IPS-15b (cell line): ENCODE data around the gene NPDC1.

Experiments
- H3K27me3 ChIP-seq: one replicate; pipeline ENCODE4 v1.6.1; 2013; ENCODE audit warnings: low read length; ENCODE audit not compliant: control insufficient read depth, insufficient read depth
- H3K36me3 ChIP-seq: one replicate; pipeline ENCODE4 v1.6.1; 2013; ENCODE audit warnings: low read length; ENCODE audit not compliant: control insufficient read depth, insufficient read depth
- H3K4me1 ChIP-seq: one replicate; pipeline ENCODE4 v1.6.1; 2013; ENCODE audit warnings: mild to moderate bottlenecking, low read length; ENCODE audit not compliant: control insufficient read depth, insufficient read depth
- H3K4me3 ChIP-seq: one replicate; pipeline ENCODE4 v1.5.1; 2013; ENCODE audit warnings: low read depth, low read length
- H3K9ac ChIP-seq: one replicate; pipeline ENCODE4 v1.6.1; 2013; ENCODE audit warnings: low read depth, mild to moderate bottlenecking, low read length
- H3K9me3 ChIP-seq: one replicate; pipeline ENCODE4 v1.6.1; 2013; ENCODE audit warnings: mild to moderate bottlenecking, low read length; ENCODE audit not compliant: control insufficient read depth, insufficient read depth

The NPDC1 gene

GRCh38 chr9:137042751-137043727, 2.9 kb downstream of the NPDC1 start:
- Histone ChIP-seq H3K9ac (no peak overlapping the region), H3K36me3 (peaks cover 3% of the 10 kb centered on the region), H3K4me3 (no peak overlapping the region), H3K4me1 (no peaks in the 10 kb centered on the region), H3K9me3 (no peaks in the 10 kb centered on the region), H3K27me3 (peaks cover 20% of the 10 kb centered on the region)

- no peak overlapping the region for H3K4me3 ChIP-seq
- peaks cover 10% of the 10 kb centered on the region for H3K27me3 ChIP-seq
- H3K9ac ChIP-seq: no peak overlapping the region
- peaks cover 6% of the 10 kb centered on the region for H3K36me3 ChIP-seq
- no peaks in the 10 kb centered on the region for H3K4me1 ChIP-seq
- H3K9me3 ChIP-seq: no peaks in the 10 kb centered on the region
Observed at GRCh38 chr9:137041124-137041523, 4.9 kb downstream of the NPDC1 start.

- Histone ChIP-seq H3K9me3 (no peaks in the 10 kb centered on the region), H3K36me3 (peaks cover 6% of the 10 kb centered on the region), H3K27me3 (peaks cover 10% of the 10 kb centered on the region), H3K4me3 (no peak overlapping the region), H3K9ac (no peak overlapping the region), H3K4me1 (no peaks in the 10 kb centered on the region)
Observed at GRCh38 chr9:137040568-137040967, 5.4 kb downstream of the NPDC1 start.

DNA sequence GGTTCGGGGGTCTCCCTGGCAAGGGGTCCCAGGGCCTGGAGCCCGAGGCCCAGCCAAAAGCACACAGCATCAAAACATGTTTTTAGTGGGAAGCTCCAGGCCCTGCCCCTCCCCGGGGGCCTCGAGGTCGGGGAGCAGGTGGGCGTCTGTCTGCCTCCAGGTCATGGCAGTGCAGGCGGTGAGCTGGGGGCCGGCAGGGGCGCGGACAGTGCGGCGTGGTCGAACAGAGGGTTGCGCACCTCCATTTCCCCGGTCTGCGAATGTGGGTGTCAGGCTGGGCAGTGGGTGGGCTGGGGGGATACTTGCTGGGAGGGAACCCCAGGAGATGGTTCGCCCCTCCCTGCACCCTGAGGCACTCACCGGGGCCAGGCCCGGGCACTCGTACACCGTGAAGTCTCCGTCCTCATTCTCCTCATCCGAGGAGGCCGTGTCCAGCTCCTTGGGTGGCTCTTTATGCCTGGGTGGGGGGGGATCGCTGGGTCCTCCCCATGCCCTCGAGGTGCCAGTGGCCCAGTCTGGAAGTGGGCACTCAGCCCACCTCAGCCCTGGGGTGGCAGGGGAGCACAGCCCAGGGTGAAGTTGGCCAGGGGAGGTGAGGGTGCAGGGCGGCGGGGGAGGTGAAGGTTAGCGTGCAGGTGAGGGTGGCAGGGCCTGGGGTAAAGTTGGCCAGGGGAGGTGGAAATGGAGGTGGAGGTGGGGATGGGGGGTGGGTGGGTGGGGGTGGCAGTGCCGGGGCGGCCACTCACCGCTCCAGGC, 6.2 kb downstream of the NPDC1 start:
- Histone ChIP-seq H3K36me3 (peaks cover 6% of the 10 kb centered on the region), H3K4me1 (no peaks in the 10 kb centered on the region), H3K9ac (no peak overlapping the region), H3K4me3 (no peak overlapping the region), H3K27me3 (peaks cover 2% of the 10 kb centered on the region), H3K9me3 (no peaks in the 10 kb centered on the region)

DNA sequence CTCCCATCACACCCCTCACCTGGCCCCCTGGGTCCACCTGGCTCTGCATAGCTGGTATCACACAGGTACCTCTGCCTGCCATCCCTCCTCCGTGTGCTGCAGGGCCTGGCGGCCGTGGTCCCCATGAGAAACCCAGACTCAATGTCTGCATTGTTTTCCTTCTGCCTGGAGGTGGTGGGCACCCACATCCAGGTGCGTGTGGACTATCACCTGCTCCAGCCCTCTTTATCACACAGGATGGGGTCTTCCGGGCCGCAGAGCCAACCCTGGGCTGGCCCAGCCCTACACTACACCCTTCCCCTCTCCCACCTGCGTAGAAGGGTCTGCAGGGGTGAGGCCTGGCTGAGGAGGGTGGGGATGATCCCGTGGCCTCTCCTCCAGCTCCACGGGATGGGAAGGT, 7.1 kb downstream of the NPDC1 start:
- Histone ChIP-seq H3K9ac (no peak overlapping the region), H3K27me3 (no peaks in the 10 kb centered on the region), H3K4me3 (no peak overlapping the region), H3K4me1 (no peaks in the 10 kb centered on the region), H3K36me3 (peaks cover 6% of the 10 kb centered on the region), H3K9me3 (no peaks in the 10 kb centered on the region)

DNA sequence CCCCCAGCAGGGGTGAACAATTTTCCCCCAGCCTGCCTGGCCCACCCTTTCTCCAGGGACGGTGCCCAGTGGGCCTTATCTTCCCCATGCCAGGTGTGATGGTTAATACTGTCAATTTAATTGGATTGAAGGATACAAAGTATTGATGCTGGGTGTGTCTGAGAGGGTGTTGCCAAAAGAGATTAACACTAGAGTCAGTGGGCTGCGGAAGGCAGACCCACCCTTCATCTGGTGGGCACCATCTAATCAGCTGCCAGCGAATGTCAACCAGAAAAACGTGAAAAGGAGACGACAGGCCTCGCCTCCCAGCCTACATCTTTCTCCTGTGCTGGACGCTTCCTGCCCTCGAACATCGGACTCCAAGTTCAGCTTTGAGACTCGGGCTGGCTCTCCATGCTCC, 8.5 kb downstream of the NPDC1 start:
- Histone ChIP-seq H3K9me3 (no peaks in the 10 kb centered on the region), H3K4me3 (no peak overlapping the region), H3K27me3 (no peaks in the 10 kb centered on the region), H3K36me3 (peaks cover 6% of the 10 kb centered on the region), H3K9ac (no peak overlapping the region), H3K4me1 (no peaks in the 10 kb centered on the region)

GRCh38 chr9:137037035-137037434, 8.9 kb downstream of the NPDC1 start:
- Histone ChIP-seq H3K27me3 (no peaks in the 10 kb centered on the region), H3K9ac (no peak overlapping the region), H3K4me1 (no peaks in the 10 kb centered on the region), H3K9me3 (no peaks in the 10 kb centered on the region), H3K4me3 (no peak overlapping the region), H3K36me3 (peaks cover 6% of the 10 kb centered on the region)

DNA sequence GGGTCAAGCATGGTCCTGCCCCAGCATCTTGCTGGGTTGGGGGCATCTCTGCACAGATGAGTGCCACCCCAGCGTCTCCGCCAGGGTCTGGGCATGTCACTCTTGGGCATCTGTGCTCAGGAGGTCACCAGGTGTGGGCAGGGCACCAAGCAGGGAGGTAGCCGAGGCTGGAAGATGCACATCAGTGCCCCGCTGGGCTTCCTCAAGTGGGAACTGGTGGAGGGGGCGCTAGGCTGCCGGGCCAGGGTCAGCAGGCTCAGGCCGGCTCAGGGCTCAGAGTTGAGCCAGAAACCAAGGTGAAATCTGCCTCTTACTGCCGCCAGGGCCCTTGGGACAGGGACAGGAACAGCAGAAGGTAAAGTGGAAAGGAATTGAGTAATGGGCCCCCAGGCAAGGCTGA, 10.0 kb downstream of the NPDC1 start:
- H3K9ac ChIP-seq: no peak overlapping the region
- no peak overlapping the region for H3K4me3 ChIP-seq
- peaks cover 3% of the 10 kb centered on the region for H3K36me3 ChIP-seq
- H3K9me3 ChIP-seq: no peaks in the 10 kb centered on the region
- no peaks in the 10 kb centered on the region for H3K4me1 ChIP-seq
- H3K27me3 ChIP-seq: no peaks in the 10 kb centered on the region

DNA sequence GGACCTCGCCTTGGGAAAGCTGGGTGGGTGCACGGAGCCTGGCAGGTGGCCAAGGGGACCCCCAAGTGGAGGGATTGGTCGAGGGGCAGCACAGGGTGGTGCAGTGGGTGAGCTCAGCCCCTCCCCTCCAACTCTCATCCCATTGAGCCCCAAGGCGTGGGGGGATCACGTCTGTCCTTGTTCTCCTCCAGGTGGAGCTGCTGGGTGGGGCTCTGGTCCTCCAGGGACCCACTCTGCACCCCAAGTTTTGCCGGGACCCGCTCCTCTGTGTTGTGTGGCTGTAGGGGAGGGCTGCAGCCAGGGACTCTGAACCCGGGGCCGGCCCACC, 10.5 kb downstream of the NPDC1 start:
- Histone ChIP-seq H3K27me3 (no peaks in the 10 kb centered on the region), H3K9ac (no peak overlapping the region), H3K9me3 (no peaks in the 10 kb centered on the region), H3K4me3 (no peak overlapping the region), H3K4me1 (no peaks in the 10 kb centered on the region), H3K36me3 (peaks cover 3% of the 10 kb centered on the region)

GRCh38 chr9:137034709-137035506, 11.1 kb downstream of the NPDC1 start:
- Histone ChIP-seq H3K9me3 (no peaks in the 10 kb centered on the region), H3K36me3 (peaks cover 3% of the 10 kb centered on the region), H3K4me1 (no peaks in the 10 kb centered on the region), H3K4me3 (no peak overlapping the region), H3K27me3 (no peaks in the 10 kb centered on the region), H3K9ac (no peak overlapping the region)

GRCh38 chr9:137034039-137034708, 11.8 kb downstream of the NPDC1 start:
- peaks cover under 1% of the 10 kb centered on the region for H3K27me3 ChIP-seq
- no peaks in the 10 kb centered on the region for H3K9me3 ChIP-seq
- peaks cover 3% of the 10 kb centered on the region for H3K36me3 ChIP-seq
- H3K9ac ChIP-seq: no peak overlapping the region
- H3K4me3 ChIP-seq: no peak overlapping the region
- H3K4me1 ChIP-seq: no peaks in the 10 kb centered on the region
